HepG2 (cell line): Measurements from ENCODE around the gene ZCCHC4. TPM values are rescaled to one million over a fixed set of nuclear protein-coding genes. Genes with fewer than 3 reads are reported as not detected.

Source experiments
- CCAR2 ChIP-seq: fragments of 200-400 bp; formaldehyde crosslinking; optimal IDR thresholded peaks from 2 replicates; pipeline ENCODE3; 2018; ENCODE audit warnings: low read depth, mild to moderate bottlenecking, low read length, moderate library complexity
- ETS1 ChIP-seq: sonication (generic); formaldehyde crosslinking; IDR thresholded peaks from 2 replicates; pipeline ENCODE4 v1.4.0; 2020; ENCODE audit warnings: missing genetic modification reagents
- FLYWCH1 ChIP-seq: sonication (generic); formaldehyde crosslinking; IDR thresholded peaks from 2 replicates; pipeline ENCODE4 v1.8.1; 2023; ENCODE audit warnings: mild to moderate bottlenecking, missing genetic modification reagents
- HDAC6 ChIP-seq: fragments of 200-600 bp; sonication (generic); IDR thresholded peaks from 2 replicates; pipeline ENCODE4 v1.7.0; 2017; ENCODE audit warnings: mild to moderate bottlenecking, antibody characterized with exemption, low read length, low read depth
- HHEX ChIP-seq: IDR thresholded peaks from 2 replicates; pipeline ENCODE4 v1.6.1; 2016; ENCODE audit warnings: control low read depth
- HOXA3 ChIP-seq: sonication (generic); formaldehyde crosslinking; IDR thresholded peaks from 2 replicates; pipeline ENCODE4 v1.5.0; 2020; ENCODE audit warnings: missing genetic modification reagents
- KLF16 ChIP-seq, 2 experiments: sonication (generic) in 1 of 2; formaldehyde crosslinking in 1 of 2; IDR thresholded peaks; 2 replicates each; pipeline versions ENCODE4 v1.6.1 to v1.8.0; 2016 to 2023; ENCODE audit warnings: missing genetic modification reagents in 2 of 2, missing compliant biosample characterization in 1 of 2
- NFAT5 ChIP-seq: sonication (generic); formaldehyde crosslinking; IDR thresholded peaks from 2 replicates; pipeline ENCODE4 v1.4.0; 2020; ENCODE audit warnings: missing genetic modification reagents
- NR2F2 ChIP-seq: IDR thresholded peaks from 2 replicates; pipeline ENCODE4 v1.6.1; 2012; ENCODE audit warnings: low read depth, inconsistent platforms, borderline replicate concordance
- NR2F6 ChIP-seq, 2 experiments: IDR thresholded peaks; 2 replicates each; pipeline ENCODE4 v1.6.1; 2016; ENCODE audit warnings: antibody characterized with exemption in 1 of 2, mild to moderate bottlenecking in 1 of 2
- REXO4 ChIP-seq: sonication (generic); formaldehyde crosslinking; IDR thresholded peaks from 2 replicates; pipeline ENCODE4 v1.8.0; 2022; ENCODE audit warnings: missing genetic modification reagents, mild to moderate bottlenecking, borderline replicate concordance
- STAT5B ChIP-seq: sonication (generic); formaldehyde crosslinking; IDR thresholded peaks from 2 replicates; pipeline ENCODE4 v1.4.0; 2020; ENCODE audit warnings: missing genetic modification reagents
- ZBTB34 ChIP-seq: sonication (generic); formaldehyde crosslinking; IDR thresholded peaks from 2 replicates; pipeline ENCODE4 v1.8.0; 2022; ENCODE audit warnings: mild to moderate bottlenecking, missing genetic modification reagents
- ZFP90 ChIP-seq: sonication (generic); formaldehyde crosslinking; IDR thresholded peaks from 2 replicates; pipeline ENCODE4 v1.8.0; 2022; ENCODE audit warnings: missing genetic modification reagents, mild to moderate bottlenecking, inconsistent platforms, borderline replicate concordance
- ZFX ChIP-seq: sonication (generic); formaldehyde crosslinking; IDR thresholded peaks from 2 replicates; pipeline ENCODE4 v1.4.0; 2020; ENCODE audit warnings: mild to moderate bottlenecking, low read depth, missing genetic modification reagents, moderate library complexity
- ZNF431 ChIP-seq: sonication (generic); formaldehyde crosslinking; IDR thresholded peaks from 2 replicates; pipeline ENCODE4 v1.9.0; 2022; ENCODE audit warnings: missing genetic modification reagents, low read depth, mild to moderate bottlenecking, borderline replicate concordance
- ZNF446 ChIP-seq: sonication (generic); formaldehyde crosslinking; IDR thresholded peaks from 2 replicates; pipeline ENCODE4 v1.5.0; 2020; ENCODE audit warnings: mild to moderate bottlenecking, missing genetic modification reagents
- ZNF704 ChIP-seq: sonication (generic); formaldehyde crosslinking; IDR thresholded peaks from 2 replicates; pipeline ENCODE4 v1.8.1; 2023; ENCODE audit warnings: mild to moderate bottlenecking, inconsistent platforms, moderate library complexity, missing genetic modification reagents, borderline replicate concordance
- ZSCAN25 ChIP-seq: sonication (generic); formaldehyde crosslinking; IDR thresholded peaks from 2 replicates; pipeline ENCODE4 v1.8.0; 2022; ENCODE audit warnings: mild to moderate bottlenecking, missing genetic modification reagents
- polyA plus RNA-seq, 8 experiments: library from polyadenylated mRNA; depleted of rRNA in 3 of 8; stranded (reverse) in 7 of 8; unstranded in 1 of 8; fragments of >200 nt; fragmentation: Illumina TruSeq in 4 of 8; extraction: Trizol in 4 of 8; gene quantifications; 2 replicates each; pipeline versions ENCODE4 v1.2.1 to v1.2.3, GENCODE V29; 2011 to 2016; ENCODE audit warnings: low read depth in 4 of 8, missing spikeins in 1 of 8, mixed read lengths in 1 of 8; ENCODE audit not compliant: insufficient read depth in 1 of 8
- total RNA-seq, 5 experiments: library from RNA; depleted of rRNA; stranded (reverse); fragments of >200 nt; fragmentation: Illumina TruSeq; extraction: Trizol; gene quantifications; 2 replicates each; pipeline ENCODE4 v1.2.3, GENCODE V29; 2016; ENCODE audit warnings: low read depth in 1 of 5

Gene ZCCHC4
- total and polyA plus RNA-seq, 2 of the 13 experiments (the other 11 are each of a cell fraction or from before 2014, with no cell fraction given), result 13.2 to 15.0 TPM

GRCh38 chr4:25312496-25313200 is at the start of gene ZCCHC4 (continued):
- TF ChIP-seq HDAC6, result no peak
- no peak for TF ChIP-seq HHEX (CRISPR knock-in tag)
- no peak; the same call in 1 of the 2 replicates for TF ChIP-seq NR2F2
- peak; percentile 89; the same call in 1 of the 2 replicates for TF ChIP-seq ZFP90 (CRISPR knock-in tag)
- no peak; the same call in 1 of the 2 replicates for TF ChIP-seq NFAT5 (CRISPR knock-in tag)
- peak; percentile 94 for TF ChIP-seq HOXA3 (CRISPR knock-in tag)
- TF ChIP-seq REXO4, result no peak
- peak; percentile 71; the same call in 1 of the 2 replicates for TF ChIP-seq ZNF431 (CRISPR knock-in tag)
- TF ChIP-seq CCAR2, result peak; percentile 75
- TF ChIP-seq STAT5B, result 0 out of 2 replicates have a peak, but pooled peaks have one; percentile 64
- 0 out of 2 replicates have a peak, but pooled peaks have one; percentile 34 for TF ChIP-seq ZFX (CRISPR knock-in tag)
- TF ChIP-seq ZNF446 (CRISPR knock-in tag), result 0 out of 2 replicates have a peak, but pooled peaks have one; percentile 28
- TF ChIP-seq NR2F6 (IDR thresholded peaks at IDR 0.05), result peak; percentile 48
- TF ChIP-seq NR2F6 (CRISPR knock-in tag; IDR thresholded peaks at IDR 0.05), result peak; percentile 78
- TF ChIP-seq ZBTB34, result 0 out of 2 replicates have a peak, but pooled peaks have one; percentile 56
- TF ChIP-seq ZNF704 (CRISPR knock-in tag), result peak; percentile 60; the same call in 1 of the 2 replicates
- TF ChIP-seq ETS1 (CRISPR knock-in tag), result no peak
- no peak for TF ChIP-seq FLYWCH1 (CRISPR knock-in tag)
- TF ChIP-seq KLF16 (CRISPR knock-in tag; IDR thresholded peaks at IDR 0.05), result peak in 1 of 2 experiments; percentile 98; a peak in 2 of 4 replicates
- TF ChIP-seq ZSCAN25 (CRISPR knock-in tag), result peak; percentile 70; the same call in 1 of the 2 replicates
